Panc1 (cell line): ENCODE measurements around the gene NAA16.

ENCODE experiments used
- POLR2AphosphoS5 ChIP-seq: IDR thresholded peaks from 2 replicates; pipeline ENCODE4 v1.6.1; 2012; ENCODE audit warnings: mild to moderate bottlenecking, low read depth, low read length, moderate library complexity
- TF ChIP-seq, protein P1 (sequence below): fragments of 450-650 bp; IDR thresholded peaks from 2 replicates; pipeline ENCODE4 v1.5.1; 2017; ENCODE audit warnings: mild to moderate bottlenecking

DNA sequence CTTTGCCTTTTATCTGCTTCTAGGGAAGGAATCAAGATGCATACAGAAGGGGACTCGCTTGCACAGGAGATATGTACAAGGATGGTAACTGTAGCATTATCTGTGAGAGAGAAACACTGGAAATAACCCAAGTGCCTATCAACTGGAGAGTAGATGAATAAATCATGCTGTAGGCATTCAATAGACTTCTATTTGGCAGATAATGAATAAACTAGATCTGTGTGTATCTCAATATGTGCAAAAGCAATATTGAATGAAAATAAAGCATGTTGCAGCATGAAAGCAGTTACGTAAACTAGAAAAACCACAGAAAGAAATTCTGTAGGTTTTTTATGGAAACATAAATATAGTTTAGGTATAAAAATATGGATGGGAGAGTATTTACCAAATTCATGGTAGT, 107.7 kb downstream of the NAA16 start:
- TF ChIP-seq, protein P1, sequence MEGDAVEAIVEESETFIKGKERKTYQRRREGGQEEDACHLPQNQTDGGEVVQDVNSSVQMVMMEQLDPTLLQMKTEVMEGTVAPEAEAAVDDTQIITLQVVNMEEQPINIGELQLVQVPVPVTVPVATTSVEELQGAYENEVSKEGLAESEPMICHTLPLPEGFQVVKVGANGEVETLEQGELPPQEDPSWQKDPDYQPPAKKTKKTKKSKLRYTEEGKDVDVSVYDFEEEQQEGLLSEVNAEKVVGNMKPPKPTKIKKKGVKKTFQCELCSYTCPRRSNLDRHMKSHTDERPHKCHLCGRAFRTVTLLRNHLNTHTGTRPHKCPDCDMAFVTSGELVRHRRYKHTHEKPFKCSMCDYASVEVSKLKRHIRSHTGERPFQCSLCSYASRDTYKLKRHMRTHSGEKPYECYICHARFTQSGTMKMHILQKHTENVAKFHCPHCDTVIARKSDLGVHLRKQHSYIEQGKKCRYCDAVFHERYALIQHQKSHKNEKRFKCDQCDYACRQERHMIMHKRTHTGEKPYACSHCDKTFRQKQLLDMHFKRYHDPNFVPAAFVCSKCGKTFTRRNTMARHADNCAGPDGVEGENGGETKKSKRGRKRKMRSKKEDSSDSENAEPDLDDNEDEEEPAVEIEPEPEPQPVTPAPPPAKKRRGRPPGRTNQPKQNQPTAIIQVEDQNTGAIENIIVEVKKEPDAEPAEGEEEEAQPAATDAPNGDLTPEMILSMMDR: no peak
- TF ChIP-seq POLR2AphosphoS5: no peak
